ENCODE data around the gene MB. TPM values are rescaled to one million over a fixed set of nuclear protein-coding genes. Genes with fewer than 3 reads are reported as not detected.
A peak's percentile ranks its signal among the peaks of the same experiment; 100 is the strongest.
"Not testable (repeated sequence)": the region's sequence is repeated elsewhere in the genome, so short reads cannot be mapped to it uniquely, and the experiment has no call there.

Gene MB
- polyA plus RNA-seq, 4 donors = 0.21 TPM; not detected in 3

- no peak for DNase-seq (ENCODE audit: low read depth in 4 of 4, low spot score in 2 of 4)
These were observed 21.3 kb upstream of the MB start for GRCh38 chr22:35638410-35638809.

- no peak for DNase-seq (ENCODE audit: low read depth in 4 of 4, low spot score in 2 of 4)
These were observed 20.9 kb upstream of the MB start for GRCh38 chr22:35638001-35638400.

- DNase-seq (ENCODE audit: low read depth in 4 of 4, low spot score in 2 of 4) = no peak
These were observed 20.1 kb upstream of the MB start for GRCh38 chr22:35637254-35637653.

GRCh38 chr22:35634943-35635540 lies 17.9 kb upstream of the MB start:
- DNase-seq (ENCODE audit: low read depth in 4 of 4, low spot score in 2 of 4) = no peak

GRCh38 chr22:35634015-35634414 lies 16.9 kb upstream of the MB start:
- no peak for DNase-seq (ENCODE audit: low read depth in 4 of 4, low spot score in 2 of 4)

- no peak for DNase-seq (ENCODE audit: low read depth in 4 of 4, low spot score in 2 of 4)
These were observed 16.4 kb upstream of the MB start for GRCh38 chr22:35633520-35633919.

GRCh38 chr22:35632935-35633334 lies 15.8 kb upstream of the MB start:
- DNase-seq (ENCODE audit: low read depth in 4 of 4, low spot score in 2 of 4) = no peak

- DNase-seq (ENCODE audit: low read depth in 4 of 4, low spot score in 2 of 4) = no peak
These were observed 14.5 kb upstream of the MB start for GRCh38 chr22:35631597-35631996.

- no peak for DNase-seq (ENCODE audit: low read depth in 4 of 4, low spot score in 2 of 4)
These were observed 13.8 kb upstream of the MB start for GRCh38 chr22:35630891-35631290.

GRCh38 chr22:35630387-35630793 lies 13.3 kb upstream of the MB start:
- no peak for DNase-seq (ENCODE audit: low read depth in 4 of 4, low spot score in 2 of 4)

GRCh38 chr22:35629406-35630216 lies 12.5 kb upstream of the MB start:
- DNase-seq (ENCODE audit: low read depth in 4 of 4, low spot score in 2 of 4) = no peak

- no peak for DNase-seq (ENCODE audit: low read depth in 4 of 4, low spot score in 2 of 4)
These were observed 11.6 kb upstream of the MB start for GRCh38 chr22:35628732-35629131.

- DNase-seq (ENCODE audit: low read depth in 4 of 4, low spot score in 2 of 4) = peak in 1 of 4 donors; percentile 69
These were observed 10.3 kb upstream of the MB start for GRCh38 chr22:35627267-35628041.

GRCh38 chr22:35625763-35626432 lies 8.8 kb upstream of the MB start:
- DNase-seq (ENCODE audit: low read depth in 4 of 4, low spot score in 2 of 4) = no peak

GRCh38 chr22:35624547-35624946 lies 7.4 kb upstream of the MB start:
- no peak for DNase-seq (ENCODE audit: low read depth in 4 of 4, low spot score in 2 of 4)

- DNase-seq (ENCODE audit: low read depth in 4 of 4, low spot score in 2 of 4) = not testable (repeated sequence)
These were observed 6.8 kb upstream of the MB start for GRCh38 chr22:35623885-35624284.

- no peak for DNase-seq (ENCODE audit: low read depth in 4 of 4, low spot score in 2 of 4)
These were observed 5.2 kb upstream of the MB start for GRCh38 chr22:35622191-35622913.

GRCh38 chr22:35621451-35621850 lies 4.3 kb upstream of the MB start:
- no peak for DNase-seq (ENCODE audit: low read depth in 4 of 4, low spot score in 2 of 4)

- peak in 1 of 4 donors; percentile 45 for DNase-seq (ENCODE audit: low read depth in 4 of 4, low spot score in 2 of 4)
These were observed 3.6 kb upstream of the MB start for GRCh38 chr22:35620624-35621251.
